ENCODE data around the gene TDRD12.
"Not testable (repeated sequence)": the region's sequence is repeated elsewhere in the genome, so short reads cannot be mapped to it uniquely, and the experiment has no call there.

Gene TDRD12

DNA sequence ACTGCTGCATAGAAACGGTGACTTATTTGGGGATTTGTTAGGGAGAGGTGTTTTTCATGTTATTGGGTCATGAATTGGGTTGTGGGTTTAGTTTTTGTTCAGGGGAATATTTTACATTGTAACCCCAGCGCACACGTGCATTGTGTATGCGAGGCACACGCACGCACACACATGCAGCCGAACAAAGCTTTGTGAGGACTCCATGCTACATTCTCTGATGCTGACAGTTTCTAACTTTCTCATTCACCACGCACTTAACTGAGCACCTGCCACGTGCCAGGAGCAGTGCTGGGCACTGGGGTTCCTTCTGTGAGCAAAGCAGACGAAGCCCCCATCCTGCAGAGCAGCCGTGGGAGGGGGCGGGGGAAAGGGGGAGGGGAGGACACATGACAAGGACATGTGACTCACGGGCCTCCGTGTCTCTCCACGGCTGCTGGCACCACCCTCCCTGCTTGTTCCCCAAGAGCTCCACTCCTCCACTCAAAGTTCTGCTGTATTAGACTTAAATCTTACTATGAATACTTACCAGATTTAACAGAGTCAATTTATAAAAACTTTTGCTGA, 94.4 kb downstream of the TDRD12 start:
- DNase-seq: no peak

GRCh38 chr19:32814624-32815023, 95.1 kb downstream of the TDRD12 start:
- no peak for DNase-seq

GRCh38 chr19:32816555-32817099, 97.1 kb downstream of the TDRD12 start:
- DNase-seq: peak; percentile 60

GRCh38 chr19:32817569-32818476, 98.3 kb downstream of the TDRD12 start:
- DNase-seq: peak; percentile 59

DNA sequence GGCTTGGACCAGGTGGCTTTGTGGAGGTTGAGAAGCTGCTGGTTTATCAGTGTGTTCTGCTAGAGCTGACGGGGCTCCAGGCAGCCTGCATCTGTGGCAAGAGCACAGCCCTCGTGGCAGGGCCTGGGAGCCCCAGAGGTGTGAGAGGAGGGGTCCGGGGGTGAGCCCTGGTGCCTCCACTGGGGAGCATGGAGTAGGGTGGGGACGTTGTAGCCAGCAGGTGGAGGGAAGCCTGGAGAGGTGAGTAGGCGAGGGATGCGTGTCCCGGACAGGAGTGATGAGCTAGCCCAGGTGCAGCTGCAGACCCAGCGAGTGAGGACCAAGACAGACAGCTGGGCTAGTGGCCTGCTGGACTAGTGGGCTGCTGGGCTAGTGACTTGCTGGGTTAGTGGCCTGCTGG, 99.0 kb downstream of the TDRD12 start:
- DNase-seq: no peak

DNA sequence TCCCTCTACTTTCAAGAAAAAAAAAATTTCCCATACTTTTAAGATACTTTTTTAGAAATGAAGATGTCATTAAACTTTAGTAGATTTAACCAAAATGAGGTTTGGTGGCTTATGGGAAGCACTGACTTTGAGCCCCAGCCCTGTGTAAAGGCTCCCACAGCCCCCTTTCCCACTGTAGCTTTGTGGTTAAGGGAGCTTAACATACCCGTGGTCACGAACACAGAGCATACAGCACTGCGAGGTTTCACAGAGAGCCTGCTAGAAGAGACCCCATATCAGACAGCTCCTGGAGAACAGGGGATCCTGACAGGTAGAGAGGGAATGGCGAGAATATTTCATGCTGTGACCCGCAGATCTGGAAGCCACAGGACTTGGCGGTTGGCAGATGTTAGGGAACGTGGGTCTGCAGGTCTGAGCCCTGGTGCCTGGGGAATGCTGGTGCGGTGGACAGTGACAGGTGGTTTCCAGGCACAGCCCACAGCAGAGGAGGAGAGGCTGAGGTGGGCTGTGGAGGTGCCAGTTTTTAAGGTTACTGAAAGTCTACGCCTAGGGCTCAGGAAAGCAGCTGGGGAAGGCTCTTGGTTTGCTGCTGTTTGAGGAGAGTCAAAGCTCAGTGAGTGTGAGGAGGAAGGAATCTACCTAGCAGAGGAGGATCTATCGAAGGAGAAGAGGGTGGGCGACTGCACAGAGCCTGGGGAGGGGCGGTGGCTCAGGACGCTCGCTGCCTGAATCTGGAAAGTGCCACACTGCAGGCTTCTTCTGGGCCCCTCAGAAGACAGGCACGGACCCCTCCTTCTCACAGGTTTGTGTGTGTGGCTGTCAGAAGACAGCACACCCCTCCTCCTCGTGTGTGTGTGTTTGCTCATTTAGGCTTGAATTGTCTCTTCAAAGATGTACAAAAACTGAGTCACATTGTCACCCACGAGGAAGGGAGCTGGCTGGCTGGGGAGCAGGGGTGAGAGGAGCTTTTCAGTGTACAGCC, 100.1 kb downstream of the TDRD12 start:
- DNase-seq: peak; percentile 28

- DNase-seq: no peak
Observed at GRCh38 chr19:32822916-32823746, 103.6 kb downstream of the TDRD12 start.

DNA sequence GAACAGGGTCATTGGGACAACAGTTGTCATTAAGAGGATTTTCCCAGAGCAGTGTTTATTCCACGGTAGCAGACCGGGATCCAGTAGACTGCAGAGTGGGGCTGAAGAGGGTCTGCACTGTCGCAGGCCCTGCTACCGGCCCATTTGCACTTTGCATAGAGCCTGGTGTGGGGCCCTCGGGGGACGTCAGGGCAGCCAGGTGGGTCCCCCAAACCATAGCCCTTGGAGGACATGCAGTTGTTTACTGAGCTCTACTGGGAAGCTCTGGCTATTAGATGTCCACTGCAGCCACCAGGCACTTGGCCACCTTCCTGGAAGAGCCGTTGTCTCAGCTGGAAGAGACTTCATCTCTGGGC, 104.2 kb downstream of the TDRD12 start:
- DNase-seq: no peak

DNA sequence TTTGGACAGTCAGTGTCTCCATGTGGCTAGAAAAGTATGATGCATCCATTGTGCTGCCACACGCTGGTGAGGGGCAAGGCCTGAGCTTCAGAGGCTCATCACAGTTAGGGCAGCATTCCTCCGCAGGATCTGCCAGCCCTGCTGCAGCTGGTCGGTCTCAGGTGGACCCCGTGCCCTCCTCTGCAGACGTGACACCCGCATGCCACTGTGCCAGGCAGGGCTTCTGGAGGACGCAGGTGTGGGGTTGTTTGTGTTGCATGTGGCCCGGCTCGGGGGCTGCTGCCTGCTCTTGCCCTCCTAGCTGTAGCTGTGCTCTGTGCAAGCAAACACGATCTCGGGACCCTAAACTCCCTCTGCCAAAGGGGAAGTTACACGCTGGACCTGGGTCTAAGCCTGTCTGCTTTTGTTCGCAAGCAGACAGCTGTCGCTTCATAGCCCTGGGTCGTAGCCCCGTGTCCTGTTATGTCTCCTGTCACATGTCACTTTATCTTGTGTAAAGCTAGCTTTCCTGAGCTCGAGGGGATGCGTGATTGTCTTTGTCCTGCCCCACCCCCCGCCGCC, 104.7 kb downstream of the TDRD12 start:
- DNase-seq: no peak

- DNase-seq: peak; percentile 86
Observed at GRCh38 chr19:32824916-32825608, 105.5 kb downstream of the TDRD12 start.

DNA sequence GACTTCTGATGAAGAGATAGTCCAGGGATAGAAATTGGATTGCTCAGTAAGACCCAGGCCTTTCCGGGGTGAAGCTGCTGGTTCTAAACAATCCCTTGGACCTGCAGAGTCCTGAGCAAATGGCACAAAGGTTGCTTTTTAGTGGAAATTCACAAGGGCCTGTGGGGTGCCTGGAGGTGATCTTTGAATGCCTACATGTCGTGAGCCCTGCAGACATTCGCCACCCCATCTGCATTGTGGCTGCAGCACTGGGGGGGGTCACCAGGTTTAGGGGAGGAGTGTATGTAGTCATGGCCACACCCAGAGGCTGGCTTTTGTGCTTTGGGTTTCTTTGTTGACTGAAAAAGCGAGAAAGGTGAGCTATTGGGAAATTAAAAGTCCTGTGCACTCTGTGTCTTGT, 108.6 kb downstream of the TDRD12 start:
- no peak for DNase-seq

DNA sequence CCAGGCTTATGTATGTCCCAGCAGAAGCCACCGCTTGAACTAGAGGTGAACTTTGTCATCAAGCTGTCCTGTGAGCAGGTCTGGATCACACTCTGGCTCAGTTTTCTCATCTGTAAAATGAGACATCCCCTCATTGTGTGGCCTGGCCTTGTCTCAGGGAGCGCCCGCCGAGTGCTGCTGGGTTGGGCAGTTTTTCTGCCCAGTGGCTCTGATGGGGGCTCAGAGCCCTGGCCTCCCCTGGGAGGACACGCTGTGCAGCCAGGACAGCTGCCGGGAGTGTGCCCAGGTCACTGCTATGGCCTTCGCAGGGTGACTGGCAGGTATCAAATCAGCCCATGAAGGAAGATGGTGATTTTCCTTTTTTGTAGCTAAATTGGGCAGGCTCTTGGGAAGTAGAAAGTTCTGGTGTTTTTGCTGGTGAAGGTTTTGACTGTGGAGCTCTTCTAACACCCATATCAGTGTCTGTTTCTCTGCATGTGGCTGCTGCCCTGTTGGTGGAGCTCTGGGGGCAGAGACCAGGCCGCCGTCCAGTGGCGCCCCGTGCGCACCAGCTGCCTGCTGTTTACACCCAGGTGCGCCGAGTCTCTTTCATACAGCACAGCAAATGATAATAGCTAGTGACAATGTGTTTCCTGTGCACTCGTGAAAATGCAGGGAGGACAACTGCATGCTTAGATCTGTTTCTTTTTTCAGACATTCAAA, 109.2 kb downstream of the TDRD12 start:
- peak; percentile 49 for DNase-seq

- DNase-seq: no peak
Observed at GRCh38 chr19:32829345-32829896, 109.9 kb downstream of the TDRD12 start.

GRCh38 chr19:32830231-32831014, 110.9 kb downstream of the TDRD12 start:
- no peak for DNase-seq

GRCh38 chr19:32831611-32832010, 112.0 kb downstream of the TDRD12 start:
- no peak for DNase-seq

DNA sequence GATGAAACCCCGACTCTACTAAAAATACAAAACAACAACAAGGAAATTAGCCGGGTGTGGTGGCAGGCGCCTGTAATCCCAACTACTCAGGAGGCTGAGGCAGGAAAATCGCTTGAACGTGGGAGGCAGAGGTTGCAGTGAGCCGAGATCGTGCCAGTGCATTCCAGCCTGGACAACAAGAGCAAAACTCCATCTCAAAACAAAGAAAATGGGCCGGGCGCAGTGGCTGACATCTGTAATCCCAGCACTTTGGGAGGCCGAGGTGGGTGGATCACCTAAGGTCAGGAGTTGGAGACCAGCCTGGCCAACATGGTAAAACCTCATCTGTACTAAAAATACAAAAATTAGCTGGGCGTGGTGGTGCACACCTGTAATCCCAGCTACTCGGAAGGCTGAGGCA, 112.5 kb downstream of the TDRD12 start:
- not testable (repeated sequence) for DNase-seq

GRCh38 chr19:32832825-32833224, 113.3 kb downstream of the TDRD12 start:
- not testable (repeated sequence) for DNase-seq

DNA sequence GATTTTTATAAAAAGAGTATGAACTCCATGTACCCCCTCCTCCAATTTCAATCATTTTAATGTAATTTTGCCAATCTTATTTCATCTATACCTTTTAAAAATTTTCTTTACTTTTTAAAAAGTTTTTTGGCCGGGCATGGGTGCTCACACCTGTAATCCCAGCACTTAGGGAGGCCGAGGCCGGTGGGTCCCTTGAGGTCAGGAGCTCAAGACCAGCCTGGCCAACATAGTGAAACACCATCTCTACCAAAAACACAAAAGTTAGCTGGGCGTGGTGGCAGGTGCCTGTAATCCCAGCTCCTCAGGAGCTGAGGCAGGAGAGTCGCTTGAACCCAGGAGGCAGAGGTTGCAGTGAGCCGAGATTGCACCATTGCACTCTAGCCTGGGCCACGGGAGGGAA, 113.8 kb downstream of the TDRD12 start:
- not testable (repeated sequence) for DNase-seq

DNA sequence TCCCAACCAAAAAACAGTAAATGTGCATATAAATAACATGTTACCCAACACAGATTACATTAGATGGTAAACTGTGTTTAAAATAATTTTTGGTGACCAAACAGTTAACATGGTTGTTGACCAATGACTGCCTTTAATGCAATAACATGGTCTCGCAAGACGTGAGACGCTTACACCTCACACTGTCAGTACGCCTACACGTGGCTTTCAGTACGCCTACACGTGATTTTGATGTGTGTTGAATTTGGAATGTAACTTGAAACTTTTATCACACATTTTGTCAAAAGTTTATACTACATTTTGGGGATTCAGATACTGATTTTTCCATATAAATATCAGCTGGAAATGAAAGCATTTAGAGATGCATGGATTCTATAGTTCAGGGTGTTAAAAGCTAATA, 118.0 kb downstream of the TDRD12 start:
- no peak for DNase-seq
